Measurements from ENCODE around the gene FSTL4. TPM values are rescaled to one million over a fixed set of nuclear protein-coding genes. Genes with fewer than 3 reads are reported as not detected.

Gene FSTL4
- total RNA-seq, 4 donors from 2014 or later = 0.33 to 0.78 (median 0.34) TPM; not detected in 1

DNA sequence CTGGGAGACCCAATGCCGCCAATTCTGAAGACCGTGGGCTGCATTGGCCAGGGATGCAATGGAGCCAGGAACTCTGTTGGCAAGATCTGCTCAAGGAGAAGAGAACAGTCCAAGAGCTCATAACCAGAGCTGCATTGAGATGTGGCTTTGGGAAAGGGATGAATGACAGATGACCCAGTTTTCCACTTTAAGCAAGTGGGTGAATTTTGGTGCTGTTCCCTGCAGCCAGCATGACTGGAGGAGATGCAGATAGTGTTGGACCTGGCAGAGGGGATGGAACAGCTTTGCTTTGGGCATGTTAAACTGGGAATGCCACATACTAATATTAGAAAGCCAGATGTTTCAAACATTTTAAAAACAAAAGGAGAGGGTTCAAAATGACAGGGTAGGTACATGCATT is 143.1 kb downstream of the FSTL4 start:
- no peak for DNase-seq (ENCODE audit: extremely low spot score)
- Histone ChIP-seq H3K4me3 (no peak overlapping the region), H3K9me3 (no peaks in the 10 kb centered on the region), H3K27me3 (no peaks in the 10 kb centered on the region), H3K4me1 (no peaks in the 10 kb centered on the region), H3K36me3 (no peaks in the 10 kb centered on the region), H3K27ac (replicated peaks in 1 of 4) (no peak overlapping the region)
- 91% methylated on average over 2 of the region's 2 CpGs for WGBS
- TF ChIP-seq POLR2AphosphoS5 (IDR thresholded peaks at IDR 0.05) (no peak), POLR2A (IDR thresholded peaks at IDR 0.05; ENCODE audit: low read depth) (no peak), EP300 (IDR thresholded peaks at IDR 0.05) (no peak)
- TF ChIP-seq, protein P1, sequence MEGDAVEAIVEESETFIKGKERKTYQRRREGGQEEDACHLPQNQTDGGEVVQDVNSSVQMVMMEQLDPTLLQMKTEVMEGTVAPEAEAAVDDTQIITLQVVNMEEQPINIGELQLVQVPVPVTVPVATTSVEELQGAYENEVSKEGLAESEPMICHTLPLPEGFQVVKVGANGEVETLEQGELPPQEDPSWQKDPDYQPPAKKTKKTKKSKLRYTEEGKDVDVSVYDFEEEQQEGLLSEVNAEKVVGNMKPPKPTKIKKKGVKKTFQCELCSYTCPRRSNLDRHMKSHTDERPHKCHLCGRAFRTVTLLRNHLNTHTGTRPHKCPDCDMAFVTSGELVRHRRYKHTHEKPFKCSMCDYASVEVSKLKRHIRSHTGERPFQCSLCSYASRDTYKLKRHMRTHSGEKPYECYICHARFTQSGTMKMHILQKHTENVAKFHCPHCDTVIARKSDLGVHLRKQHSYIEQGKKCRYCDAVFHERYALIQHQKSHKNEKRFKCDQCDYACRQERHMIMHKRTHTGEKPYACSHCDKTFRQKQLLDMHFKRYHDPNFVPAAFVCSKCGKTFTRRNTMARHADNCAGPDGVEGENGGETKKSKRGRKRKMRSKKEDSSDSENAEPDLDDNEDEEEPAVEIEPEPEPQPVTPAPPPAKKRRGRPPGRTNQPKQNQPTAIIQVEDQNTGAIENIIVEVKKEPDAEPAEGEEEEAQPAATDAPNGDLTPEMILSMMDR (IDR thresholded peaks at IDR 0.05) = no peak
- intact Hi-C loops (cut with DNase I) = no loop called here

DNA sequence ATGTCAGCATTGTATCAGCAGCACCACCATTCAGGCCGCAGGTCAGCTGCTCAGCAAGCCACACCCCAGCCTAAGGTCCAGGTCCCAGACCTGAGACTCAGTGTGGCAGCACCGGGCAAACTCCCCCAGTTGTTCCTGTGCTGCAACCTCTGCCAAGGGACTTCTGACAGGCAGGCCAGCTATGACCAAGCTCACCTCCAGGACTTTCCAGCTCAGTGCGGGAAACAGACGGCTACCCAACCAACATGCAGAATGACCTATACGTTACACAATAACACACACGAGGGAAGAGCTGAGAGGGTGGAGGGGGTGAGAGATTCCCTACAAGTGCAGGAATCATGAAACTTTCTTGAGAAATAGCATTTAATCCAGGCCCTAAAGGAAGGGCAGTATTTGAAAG is 143.7 kb downstream of the FSTL4 start:
- Histone ChIP-seq H3K27me3 (no peaks in the 10 kb centered on the region), H3K27ac (replicated peaks in 1 of 4) (no peak overlapping the region), H3K4me1 (no peaks in the 10 kb centered on the region), H3K36me3 (no peaks in the 10 kb centered on the region), H3K9me3 (no peaks in the 10 kb centered on the region), H3K4me3 (no peak overlapping the region)
- WGBS = 79% methylated on average over 5 of the region's 6 CpGs
- intact Hi-C loops (cut with DNase I) = no loop called here
- no peak for DNase-seq (ENCODE audit: extremely low spot score)
- TF ChIP-seq POLR2A (IDR thresholded peaks at IDR 0.05; ENCODE audit: low read depth) = no peak
- TF ChIP-seq POLR2AphosphoS5 (IDR thresholded peaks at IDR 0.05) = no peak
- no peak for TF ChIP-seq EP300 (IDR thresholded peaks at IDR 0.05)
- TF ChIP-seq, protein P1 (IDR thresholded peaks at IDR 0.05) = no peak

DNA sequence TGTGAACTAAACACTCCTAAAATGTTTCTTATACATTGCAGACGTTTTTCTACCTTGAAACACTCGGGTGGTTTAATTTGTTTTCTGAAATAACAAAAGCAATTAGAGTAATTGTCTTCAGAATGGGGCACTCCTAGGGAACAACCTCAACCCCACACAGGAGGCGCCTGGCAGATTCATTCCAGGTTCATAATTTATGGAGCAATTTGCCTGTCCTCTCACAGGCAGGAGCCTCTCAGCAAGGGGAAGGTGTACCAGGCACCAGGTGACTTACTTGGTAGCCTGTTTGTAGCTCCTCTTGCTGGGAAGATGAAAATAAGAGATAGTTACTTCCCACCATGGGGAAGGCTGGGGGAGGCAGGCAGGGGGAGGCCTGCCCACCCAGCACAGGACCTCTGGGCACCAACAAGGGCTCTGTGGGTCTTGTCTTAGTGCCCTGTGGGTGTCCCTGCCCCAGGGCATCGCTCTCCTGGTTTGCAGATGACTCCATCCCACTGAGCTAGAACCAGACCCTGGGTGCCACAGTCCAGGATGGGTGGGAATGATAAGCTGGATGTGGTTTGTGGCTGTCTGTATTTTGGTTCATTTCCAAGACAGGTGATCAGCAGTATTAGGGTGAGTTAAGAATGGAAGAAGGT is 144.4 kb downstream of the FSTL4 start:
- TF ChIP-seq EP300 (IDR thresholded peaks at IDR 0.05) (no peak), POLR2A (IDR thresholded peaks at IDR 0.05; ENCODE audit: low read depth) (no peak), POLR2AphosphoS5 (IDR thresholded peaks at IDR 0.05) (no peak)
- TF ChIP-seq, protein P1 (IDR thresholded peaks at IDR 0.05) = no peak
- H3K4me3 ChIP-seq = no peak overlapping the region
- H3K9me3 ChIP-seq = no peaks in the 10 kb centered on the region
- WGBS = 72% methylated on average over 3 of the region's 4 CpGs
- no peaks in the 10 kb centered on the region for H3K27me3 ChIP-seq
- no peaks in the 10 kb centered on the region for H3K36me3 ChIP-seq
- no peak for DNase-seq (ENCODE audit: extremely low spot score)
- intact Hi-C loops (cut with DNase I) = no loop called here
- no peaks in the 10 kb centered on the region for H3K4me1 ChIP-seq
- no peak overlapping the region for H3K27ac ChIP-seq (replicated peaks in 1 of 4)

DNA sequence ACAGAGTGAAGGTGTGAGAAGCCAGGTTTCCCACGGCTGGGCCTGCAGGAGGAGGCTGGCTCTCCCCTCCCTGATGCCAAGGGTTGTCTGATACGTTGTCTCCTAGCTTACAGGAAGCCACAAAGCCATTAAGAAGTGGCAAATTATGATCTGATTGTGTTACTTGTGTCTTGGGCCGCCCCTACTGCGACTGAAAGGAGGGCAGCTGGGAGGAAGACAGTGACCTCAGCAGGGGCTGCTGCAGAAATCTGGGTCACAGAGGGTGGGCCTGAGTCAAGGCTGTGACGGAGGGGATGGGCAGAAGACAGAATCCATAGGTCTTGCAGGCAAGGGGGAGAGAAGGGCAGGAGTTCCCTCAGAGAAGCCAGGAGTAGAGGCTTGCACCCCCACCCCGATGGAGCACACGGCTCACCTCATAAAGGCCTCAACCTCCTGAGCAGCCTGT is 145.0 kb downstream of the FSTL4 start:
- Histone ChIP-seq H3K27ac (replicated peaks in 1 of 4) (no peak overlapping the region), H3K27me3 (no peaks in the 10 kb centered on the region), H3K9me3 (no peaks in the 10 kb centered on the region), H3K4me1 (no peaks in the 10 kb centered on the region), H3K4me3 (no peak overlapping the region), H3K36me3 (no peaks in the 10 kb centered on the region)
- WGBS = 53% methylated on average over 4 of the region's 7 CpGs
- intact Hi-C loops (cut with DNase I) = no loop called here
- no peak for DNase-seq (ENCODE audit: extremely low spot score)
- TF ChIP-seq POLR2AphosphoS5 (IDR thresholded peaks at IDR 0.05) (no peak), EP300 (IDR thresholded peaks at IDR 0.05) (no peak), POLR2A (IDR thresholded peaks at IDR 0.05; ENCODE audit: low read depth) (no peak)
- TF ChIP-seq, protein P1 (IDR thresholded peaks at IDR 0.05) = no peak
